ENCODE measurements around the gene GLE1. TPM values are rescaled to one million over a fixed set of nuclear protein-coding genes. Genes with fewer than 3 reads are reported as not detected.

The GLE1 gene
- total RNA-seq, 1 experiment from 2014 or later, result 52.3 TPM

DNA sequence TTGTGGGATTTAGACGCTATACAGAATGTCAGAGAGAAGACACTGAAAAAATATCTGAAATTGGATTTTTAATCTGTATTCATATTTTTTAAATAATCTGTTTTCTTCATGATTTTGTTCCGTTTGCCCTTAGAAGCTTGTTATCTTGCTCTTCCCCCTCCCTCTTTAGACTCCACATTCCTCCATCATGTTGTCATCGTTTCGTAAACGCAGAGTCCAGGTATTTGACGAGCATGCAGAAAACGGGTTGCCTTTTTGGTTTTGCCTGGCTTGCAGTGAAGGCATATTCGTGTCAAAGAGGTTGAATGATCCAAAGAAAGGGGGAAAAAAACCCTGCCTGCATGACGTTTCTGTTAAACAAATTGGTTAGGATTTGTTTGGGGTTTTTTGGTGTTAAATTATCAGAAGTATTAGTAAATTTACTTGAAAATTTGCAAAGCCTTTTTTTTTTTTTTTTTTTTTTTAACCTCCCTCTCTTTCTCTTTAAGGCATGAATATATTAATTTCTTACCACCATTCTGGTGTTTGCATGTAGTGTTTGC is 50.7 kb downstream of the GLE1 start:
- Histone ChIP-seq H3K27ac (ENCODE audit: low read depth, low read length, poor library complexity, severe bottlenecking) (peak overlapping the region; percentile 85), H3K36me3 (ENCODE audit: insufficient read depth, low read length, poor library complexity, severe bottlenecking) (no peaks in the 10 kb centered on the region), H3K9me3 (ENCODE audit: low read depth, low read length, poor library complexity, severe bottlenecking) (no peaks in the 10 kb centered on the region), H3K27me3 (replicated peaks; ENCODE audit: insufficient read depth, low read depth, low read length, poor library complexity) (no peaks in the 10 kb centered on the region), H3K4me1 (ENCODE audit: insufficient read depth, low read length, poor library complexity, severe bottlenecking) (peaks cover 74% of the 10 kb centered on the region), H3K4me3 (ENCODE audit: low read depth, low read length, poor library complexity, severe bottlenecking) (peak overlapping the region; percentile 95)
- DNase-seq (ENCODE audit: low spot score), result peak; percentile 48
- BruUV-seq (replicated peaks), result no TSS peak
- ChIA-PET CTCF (no interaction called here), POLR2A (ENCODE audit: low non-redundant PET) (no interaction called here)
- intact Hi-C loops (cut with micrococcal nuclease; ENCODE audit: unreplicated experiment), result no loop called here
- TF ChIP-seq EZH2 (IDR thresholded peaks at IDR 0.05; ENCODE audit: borderline replicate concordance, low read depth, low read length, poor library complexity, severe bottlenecking) (no peak), CTCF (conservative IDR thresholded peaks at IDR 0.05; ENCODE audit: low read depth, low read length) (no peak)

- ChIA-PET POLR2A (ENCODE audit: low non-redundant PET) (interaction anchor here (0.6 kb wide), 1 partner anchor 139 kb away, joined by 4 read pairs; no protein-coding TSS in a partner anchor), CTCF (interaction anchor here (0.6 kb wide), 1 partner anchor 30 kb away, joined by 4 read pairs; no protein-coding TSS in a partner anchor)
- Histone ChIP-seq H3K36me3 (ENCODE audit: insufficient read depth, low read length, poor library complexity, severe bottlenecking) (no peaks in the 10 kb centered on the region), H3K27ac (ENCODE audit: low read depth, low read length, poor library complexity, severe bottlenecking) (peak overlapping the region; percentile 86), H3K4me3 (ENCODE audit: low read depth, low read length, poor library complexity, severe bottlenecking) (no peak overlapping the region), H3K4me1 (ENCODE audit: insufficient read depth, low read length, poor library complexity, severe bottlenecking) (peaks cover 63% of the 10 kb centered on the region), H3K9me3 (ENCODE audit: low read depth, low read length, poor library complexity, severe bottlenecking) (no peaks in the 10 kb centered on the region), H3K27me3 (replicated peaks; ENCODE audit: insufficient read depth, low read depth, low read length, poor library complexity) (no peaks in the 10 kb centered on the region)
- TF ChIP-seq EZH2 (IDR thresholded peaks at IDR 0.05; ENCODE audit: borderline replicate concordance, low read depth, low read length, poor library complexity, severe bottlenecking), result no peak
- TF ChIP-seq CTCF (conservative IDR thresholded peaks at IDR 0.05; ENCODE audit: low read depth, low read length), result no peak
- intact Hi-C loops (cut with micrococcal nuclease; ENCODE audit: unreplicated experiment), result no loop called here
- no peak for DNase-seq (ENCODE audit: low spot score)
- BruUV-seq (replicated peaks), result no TSS peak
These were observed 51.8 kb downstream of the GLE1 start for GRCh38 chr9:128556276-128556675.

- Histone ChIP-seq H3K27ac (ENCODE audit: low read depth, low read length, poor library complexity, severe bottlenecking) (peak overlapping the region; percentile 86), H3K9me3 (ENCODE audit: low read depth, low read length, poor library complexity, severe bottlenecking) (no peaks in the 10 kb centered on the region), H3K4me1 (ENCODE audit: insufficient read depth, low read length, poor library complexity, severe bottlenecking) (peaks cover 59% of the 10 kb centered on the region), H3K27me3 (replicated peaks; ENCODE audit: insufficient read depth, low read depth, low read length, poor library complexity) (no peaks in the 10 kb centered on the region), H3K4me3 (ENCODE audit: low read depth, low read length, poor library complexity, severe bottlenecking) (no peak overlapping the region), H3K36me3 (ENCODE audit: insufficient read depth, low read length, poor library complexity, severe bottlenecking) (no peaks in the 10 kb centered on the region)
- no peak for DNase-seq (ENCODE audit: low spot score)
- ChIA-PET POLR2A (ENCODE audit: low non-redundant PET) (interaction anchor here (0.6 kb wide), 1 partner anchor 140 kb away, joined by 4 read pairs; no protein-coding TSS in a partner anchor), CTCF (no interaction called here)
- intact Hi-C loops (cut with micrococcal nuclease; ENCODE audit: unreplicated experiment), result no loop called here
- TF ChIP-seq CTCF (conservative IDR thresholded peaks at IDR 0.05; ENCODE audit: low read depth, low read length) (no peak), EZH2 (IDR thresholded peaks at IDR 0.05; ENCODE audit: borderline replicate concordance, low read depth, low read length, poor library complexity, severe bottlenecking) (no peak)
- BruUV-seq (replicated peaks), result no TSS peak
These were observed 52.6 kb downstream of the GLE1 start for GRCh38 chr9:128556926-128557634.
